ENCODE results near the gene SLC35F4.

GRCh38 chr14:57848786-57849185 lies 17.1 kb downstream of the SLC35F4 start:
- TF ChIP-seq, protein P1, sequence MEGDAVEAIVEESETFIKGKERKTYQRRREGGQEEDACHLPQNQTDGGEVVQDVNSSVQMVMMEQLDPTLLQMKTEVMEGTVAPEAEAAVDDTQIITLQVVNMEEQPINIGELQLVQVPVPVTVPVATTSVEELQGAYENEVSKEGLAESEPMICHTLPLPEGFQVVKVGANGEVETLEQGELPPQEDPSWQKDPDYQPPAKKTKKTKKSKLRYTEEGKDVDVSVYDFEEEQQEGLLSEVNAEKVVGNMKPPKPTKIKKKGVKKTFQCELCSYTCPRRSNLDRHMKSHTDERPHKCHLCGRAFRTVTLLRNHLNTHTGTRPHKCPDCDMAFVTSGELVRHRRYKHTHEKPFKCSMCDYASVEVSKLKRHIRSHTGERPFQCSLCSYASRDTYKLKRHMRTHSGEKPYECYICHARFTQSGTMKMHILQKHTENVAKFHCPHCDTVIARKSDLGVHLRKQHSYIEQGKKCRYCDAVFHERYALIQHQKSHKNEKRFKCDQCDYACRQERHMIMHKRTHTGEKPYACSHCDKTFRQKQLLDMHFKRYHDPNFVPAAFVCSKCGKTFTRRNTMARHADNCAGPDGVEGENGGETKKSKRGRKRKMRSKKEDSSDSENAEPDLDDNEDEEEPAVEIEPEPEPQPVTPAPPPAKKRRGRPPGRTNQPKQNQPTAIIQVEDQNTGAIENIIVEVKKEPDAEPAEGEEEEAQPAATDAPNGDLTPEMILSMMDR (IDR thresholded peaks at IDR 0.05 in 4 of 5, conservative IDR thresholded peaks at IDR 0.05 in 1 of 5): no peak
- no peak for TF ChIP-seq POLR2A (IDR thresholded peaks at IDR 0.05)
